GM21515 (cell line): ENCODE measurements around the gene C1orf216.
"Not testable (repeated sequence)": the region's sequence is repeated elsewhere in the genome, so short reads cannot be mapped to it uniquely, and the experiment has no call there.

Experiments used
- ATAC-seq: cut with Tn5 transposase; IDR thresholded peaks from one replicate; pipeline ENCODE4 v1.9.1; 2021; ENCODE audit not compliant: unreplicated experiment

The C1orf216 gene

GRCh38 chr1:35718492-35719336 is at the start of gene C1orf216:
Gene C1orf216 (minus strand): TSS chr1:35718884. CDS start chr1:35716321, 2,563 bp downstream.
- ATAC-seq = peak; percentile 57

- ATAC-seq = no peak
Measured at GRCh38 chr1:35764283-35764682, 45.6 kb upstream of the C1orf216 start.

- ATAC-seq = no peak
Measured at GRCh38 chr1:35763201-35763600, 44.5 kb upstream of the C1orf216 start.

DNA sequence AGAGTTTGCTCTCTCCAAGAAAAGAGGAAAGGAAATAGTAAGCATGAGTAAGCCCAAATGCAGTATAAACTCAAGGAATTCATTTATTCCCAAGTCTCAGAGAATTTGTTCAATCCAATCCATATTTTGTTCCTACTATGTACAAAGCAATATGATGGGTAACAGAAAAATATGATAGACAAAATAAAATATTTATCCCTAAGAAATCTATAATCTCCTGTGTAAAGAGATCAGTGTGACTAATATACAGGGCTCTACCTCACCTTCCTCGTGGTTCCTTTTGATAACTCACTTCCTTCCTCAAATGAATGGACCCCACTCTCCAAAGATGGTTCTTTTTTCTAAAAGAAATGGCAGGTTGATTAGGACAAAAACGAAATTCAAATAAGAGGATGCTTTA is 43.5 kb upstream of the C1orf216 start:
- ATAC-seq = no peak

DNA sequence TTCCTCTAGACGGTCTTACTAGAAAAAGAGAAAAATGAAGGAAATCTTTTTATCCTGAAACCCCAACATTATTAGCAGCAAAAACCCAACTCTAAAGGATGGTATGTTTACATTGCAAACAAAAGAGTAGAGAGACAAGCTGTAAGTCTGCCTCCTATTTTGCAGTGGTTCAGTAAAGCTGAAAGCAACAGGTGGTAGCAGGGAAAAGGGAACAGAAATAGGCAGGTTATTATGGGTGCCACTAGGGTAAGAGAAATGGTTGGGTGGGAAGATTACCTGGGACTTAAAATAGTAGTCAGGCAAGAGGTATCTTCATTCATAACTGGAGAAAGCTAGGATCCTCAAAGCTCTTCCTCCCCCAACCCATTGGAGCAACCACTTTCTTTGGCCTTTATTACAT is 37.4 kb upstream of the C1orf216 start:
- no peak for ATAC-seq

DNA sequence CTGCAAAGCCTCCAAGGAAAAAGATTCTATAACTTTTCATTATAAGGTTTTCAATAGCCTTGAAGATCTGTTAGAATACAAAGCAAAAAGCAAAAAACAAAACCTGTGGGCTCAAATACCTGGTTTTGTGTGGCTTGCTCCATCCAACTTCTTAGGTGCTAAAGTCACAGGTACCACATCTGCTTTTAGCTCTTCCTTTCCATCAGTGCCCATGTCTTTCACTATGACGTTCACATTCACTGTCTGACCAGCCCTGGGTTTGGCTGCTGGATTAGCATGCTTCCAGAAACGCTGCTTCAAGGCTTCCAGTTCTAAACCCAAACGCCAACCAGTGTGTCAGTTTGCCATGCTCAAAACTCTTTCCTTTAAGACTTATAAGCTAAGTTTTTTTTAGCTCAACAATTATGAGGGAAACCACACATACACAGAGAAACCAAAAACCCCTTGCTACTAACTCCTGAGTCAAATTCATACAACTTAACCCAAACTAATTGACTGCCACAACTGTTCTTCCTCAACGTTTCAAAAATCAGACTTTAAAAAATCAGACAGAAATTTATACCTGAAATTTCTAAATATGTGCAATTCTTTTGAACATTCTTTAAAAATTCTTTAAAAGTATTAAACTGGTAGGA is 35.1 kb upstream of the C1orf216 start:
- ATAC-seq = no peak

- no peak for ATAC-seq
Measured at GRCh38 chr1:35748326-35748725, 29.6 kb upstream of the C1orf216 start.

GRCh38 chr1:35745124-35745730 is 26.5 kb upstream of the C1orf216 start:
- no peak for ATAC-seq

DNA sequence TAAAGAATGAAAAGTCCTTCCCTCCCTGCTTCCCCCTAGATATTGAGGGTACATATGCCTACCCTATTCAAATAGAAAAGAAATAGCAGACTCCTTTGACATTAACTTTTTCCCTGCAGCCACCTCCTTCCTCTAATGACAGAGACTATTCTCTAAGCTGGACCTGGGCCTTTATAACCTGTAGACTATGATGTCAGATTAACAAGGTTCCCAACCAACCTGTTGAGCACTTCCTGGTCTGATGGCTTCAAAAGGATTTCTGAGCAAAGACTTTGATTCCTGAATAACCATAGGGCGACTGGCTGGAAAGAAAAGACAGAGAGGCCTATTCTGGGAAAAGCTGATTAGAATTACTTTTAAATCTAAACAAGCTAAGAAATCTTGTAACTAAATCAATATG is 18.4 kb upstream of the C1orf216 start:
- no peak for ATAC-seq

DNA sequence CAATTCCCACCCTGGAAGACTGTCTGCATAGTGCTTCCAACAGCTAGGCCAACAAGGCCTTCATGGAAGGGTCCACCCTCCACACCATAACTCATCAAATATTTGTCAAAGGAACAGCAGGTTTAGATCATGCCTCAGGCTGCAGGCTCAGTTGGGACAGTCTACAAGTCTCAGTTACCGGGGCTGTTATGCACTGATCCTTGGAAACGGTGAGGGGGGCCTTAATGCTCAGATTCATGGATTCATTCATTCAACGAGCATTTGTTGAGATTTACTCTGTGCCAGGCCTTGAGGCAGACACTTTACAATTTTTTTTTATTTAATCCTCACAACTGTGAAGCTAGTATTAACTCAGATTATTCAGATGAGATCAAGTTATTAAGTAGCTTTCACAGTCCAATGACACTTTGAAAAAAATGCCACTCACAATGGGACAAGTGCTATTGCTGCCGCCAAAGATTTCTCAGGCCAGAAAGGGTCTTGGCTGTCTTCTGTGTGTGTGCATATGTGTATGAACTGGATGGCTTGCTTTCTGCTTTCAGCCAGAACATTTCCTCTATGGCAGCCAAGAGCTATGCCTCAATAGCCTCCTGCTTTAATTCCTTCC is 8.9 kb upstream of the C1orf216 start:
- ATAC-seq = no peak

- no peak for ATAC-seq
Measured at GRCh38 chr1:35726450-35727433, 8.1 kb upstream of the C1orf216 start.

- no peak for ATAC-seq
Measured at GRCh38 chr1:35725596-35725995, 6.9 kb upstream of the C1orf216 start.

- no peak for ATAC-seq
Measured at GRCh38 chr1:35717911-35718476, 690 bp downstream of the C1orf216 start.

DNA sequence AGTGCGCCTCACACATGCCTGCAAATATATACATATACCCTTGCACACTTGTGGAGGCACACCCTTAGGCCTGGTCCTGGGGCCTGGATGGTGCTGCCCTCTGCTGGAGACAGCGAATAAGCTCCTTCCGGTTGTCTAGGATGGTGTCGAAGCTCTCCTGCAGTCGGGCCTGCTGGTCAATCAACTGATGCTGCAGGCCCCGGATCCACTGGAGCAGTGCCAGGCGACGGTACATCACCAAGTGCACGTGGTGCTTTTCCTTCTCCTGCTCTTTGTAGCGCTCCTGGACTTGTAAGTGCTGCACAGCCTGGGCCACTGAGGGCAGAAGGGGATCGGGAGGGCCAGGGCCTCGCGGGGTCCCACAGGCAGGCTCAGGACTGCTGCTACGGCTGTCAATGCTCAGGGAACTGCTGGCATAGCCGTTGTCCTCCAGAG is 3.1 kb downstream of the C1orf216 start:
- ATAC-seq = peak; percentile 53

GRCh38 chr1:35714921-35715567 is 3.6 kb downstream of the C1orf216 start:
- ATAC-seq = no peak

DNA sequence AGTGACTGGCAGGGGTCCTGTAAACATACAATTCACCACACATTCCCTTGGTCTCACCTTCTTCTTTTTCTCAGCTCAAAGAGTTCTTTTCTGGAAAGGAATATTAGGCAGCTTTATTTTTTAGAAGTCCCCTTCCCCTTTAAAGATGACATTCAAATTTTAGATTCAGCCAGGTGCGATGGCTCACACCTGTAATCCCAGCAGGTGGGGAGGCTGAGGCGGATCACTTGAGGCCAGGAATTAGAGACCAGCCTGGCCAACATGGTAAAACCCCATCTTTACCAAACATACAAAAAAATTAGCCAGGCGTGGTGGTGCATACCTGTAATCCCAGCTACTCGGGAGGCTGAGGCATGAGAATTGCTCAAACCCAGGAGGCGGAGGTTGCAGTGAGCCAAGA is 7.6 kb downstream of the C1orf216 start:
- ATAC-seq = not testable (repeated sequence)

DNA sequence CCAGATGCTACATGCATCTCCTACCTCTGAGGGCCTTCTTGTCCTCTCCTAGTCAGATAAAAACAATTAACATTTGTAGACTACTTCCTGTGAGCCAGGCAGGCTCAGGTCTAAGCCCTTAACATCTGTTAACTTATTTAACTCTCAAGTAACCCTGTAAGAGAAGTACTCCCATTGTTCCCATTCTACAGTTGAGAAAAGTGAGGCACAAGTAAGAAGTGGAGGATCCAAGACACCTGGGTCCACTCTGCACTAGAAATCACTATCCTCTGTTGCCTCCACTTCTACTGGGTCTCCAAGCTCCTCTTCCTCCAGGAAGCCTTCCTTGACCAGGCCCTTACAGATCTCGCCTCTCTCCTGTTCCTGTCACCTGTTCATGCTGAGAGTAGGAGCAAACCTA is 9.7 kb downstream of the C1orf216 start:
- no peak for ATAC-seq

DNA sequence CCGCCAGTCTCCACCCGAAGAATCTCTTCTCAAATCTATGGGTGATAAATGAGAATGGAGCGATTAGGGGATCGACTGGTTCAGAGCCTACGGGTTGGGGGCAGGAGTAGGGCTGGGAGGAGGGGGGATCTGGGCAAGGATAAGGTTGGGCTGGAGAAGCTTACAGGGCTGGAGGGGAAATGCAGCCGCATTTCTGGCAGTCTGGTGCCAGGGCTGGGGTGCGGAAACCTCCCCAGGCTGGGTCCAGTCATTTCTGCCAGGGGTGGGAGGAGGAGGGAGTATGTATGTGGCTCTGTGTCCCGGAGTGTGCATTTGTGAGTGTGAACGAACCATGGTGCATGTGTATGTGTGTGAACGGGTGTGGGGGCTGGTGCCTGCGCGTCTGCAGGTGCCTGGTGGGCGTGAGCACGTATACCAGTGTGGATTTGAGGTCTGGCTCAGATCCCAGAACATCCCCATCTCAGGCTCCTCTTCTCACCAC is 10.2 kb downstream of the C1orf216 start:
- ATAC-seq = no peak
